Heart right ventricle (tissue), 16 donors: ENCODE data around the gene PDE6D. TPM values are rescaled to one million over a fixed set of nuclear protein-coding genes. Genes with fewer than 3 reads are reported as not detected.

Source experiments
- ATAC-seq, 8 donors: fragments of 200-7000 bp; cut with Tn5 transposase; one replicate each; pipeline ENCODE4 v1.9.1; 2020; ENCODE audit warnings: mild to moderate bottlenecking in 8 of 8, moderate library complexity in 8 of 8, moderate number of reproducible peaks in 1 of 8
- DNase-seq, 2 donors: peaks; one replicate each; pipeline ENCODE4 v3.0.0-alpha.2; 2020
- H3K27ac ChIP-seq, 10 donors: fragments of 200-600 bp; sonication (generic) in 2 of 10; one replicate each; pipeline versions ENCODE4 v1.5.0 to v1.8.0; 2020 to 2022; ENCODE audit warnings: mild to moderate bottlenecking in 3 of 10
- H3K27me3 ChIP-seq, 7 donors: fragments of 200-600 bp; one replicate each; pipeline ENCODE4 v1.8.0; 2021 to 2022; ENCODE audit warnings: mild to moderate bottlenecking in 2 of 7
- H3K36me3 ChIP-seq, 9 donors: fragments of 200-600 bp; sonication (generic) in 1 of 9; one replicate each; pipeline versions ENCODE4 v1.5.0 to v1.8.0; 2020 to 2022; ENCODE audit warnings: mild to moderate bottlenecking in 2 of 9
- H3K4me1 ChIP-seq, 9 donors: fragments of 200-600 bp; sonication (generic) in 1 of 9; one replicate each; pipeline versions ENCODE4 v1.5.0 to v1.8.0; 2020 to 2022; ENCODE audit warnings: mild to moderate bottlenecking in 4 of 9
- H3K4me3 ChIP-seq, 10 donors: fragments of 200-600 bp; sonication (generic) in 2 of 10; one replicate each; pipeline versions ENCODE4 v1.5.0 to v1.8.0; 2020 to 2022; ENCODE audit warnings: mild to moderate bottlenecking in 7 of 10, moderate library complexity in 2 of 10
- H3K9me3 ChIP-seq, 11 donors: fragments of 200-600 bp in 10 of 11; sonication (generic) in 2 of 11; one replicate each; pipeline versions ENCODE4 v1.5.0 to v1.8.0; 2013 to 2022; ENCODE audit warnings: mild to moderate bottlenecking in 2 of 11, control low read depth in 1 of 11, moderate library complexity in 1 of 11
- CTCF ChIP-seq, 9 donors: fragments of 200-600 bp; sonication (generic) in 2 of 9; IDR thresholded peaks; one replicate each; pipeline versions ENCODE4 v1.5.0 to v1.8.0; 2021 to 2022; ENCODE audit warnings: antibody characterized with exemption in 9 of 9, mild to moderate bottlenecking in 5 of 9, moderate library complexity in 1 of 9
- WGBS, 2 donors: extraction: QIAGEN DNeasy Blood & Tissue Kit; methylation state at CpG; one replicate each; pipeline ENCODE4 v1.1.7; 2013; ENCODE audit warnings: inconsistent platforms in 1 of 2; 5-methylcytosine and 5-hydroxymethylcytosine counted together
- intact Hi-C, 10 donors: fragments of 100-400 bp; cut with DNase I; formaldehyde crosslinking; loops; one replicate each; pipeline versions ENCODE4 v1.11.1 to v1.14.2; 2022
- polyA plus RNA-seq, 2 donors: library from polyadenylated mRNA; stranded (reverse); fragments of 200-250 nt; gene quantifications; one replicate each; pipeline ENCODE4 v1.2.3, GENCODE V29; 2013
- total RNA-seq, 10 donors: library from RNA; stranded (reverse); fragmentation: NEBNext Ultra II Directional in 3 of 10; extraction: Animal tissue kit (Norgen Biotek cat#: 25700) in 3 of 10; gene quantifications; one replicate each; pipeline versions ENCODE4 v1.2.1 to v1.2.4, GENCODE V29; 2021 to 2023
- donor health status: Arrhythmogenic right ventricular cardiomyopathy.
- donor health status: ischemic (EF 13 %, LVEDD 7.1; RV severe dilation, severe dysfunction).
- donor health status: healthy with polysubstance abuse.
- donor health status: DM: no; HTN: yes; CAD: no.
- donor health status: DM: no; HTN: no; CAD: no.
- donor health status: ischemic (EF 25% LVEDD 6.9; RV normal size, moderate dysfunction).
- donor health status: ischemic (EF 25% LVEDD 5.7; RV mildly dilated, moderate dysfunction).
- donor health status: healthy.
- donor health status: DM: yes; HTN: yes; CAD: no.
- donor health status: Ischemic cardiomyopathy.
- donor health status: ischemic (EF 35%, LVEDD 5.7; RV mildly dilated, moderate dysfunction).
- donor health status: nonischemic (EF 11% LVEDD 7.7; RV severe dilation, severe dysfunction).
- donor health status: DM: yes; HTN: yes; CAD: no.
- donor health status: PGD.
- donor health status: ischemic (EF 29% LVEDD 5.4; RV normal size, mild dysfunction).
- donor health status: nonischemic (EF 23%, LVEDD 6.1; RV moderate dilation, normal function).

Gene PDE6D
- total and polyA plus RNA-seq, 12 donors, result 11.4 to 31.2 (median 18.4) TPM

- intact Hi-C loops, result no loop called here
- 79 to 80% methylated on average over 6 of the region's 6 CpGs for WGBS, 2 donors
These were observed 35.6 kb downstream of the PDE6D start for GRCh38 chr2:231745303-231746038.

GRCh38 chr2:231743376-231744116 lies 37.5 kb downstream of the PDE6D start:
- no peak for TF ChIP-seq CTCF (IDR thresholded peaks at IDR 0.05)
- 64 to 72% methylated on average over 9 of the region's 9 CpGs for WGBS, 2 donors
- ATAC-seq (no peak), DNase-seq (no peak)
- Histone ChIP-seq H3K27me3 (no peaks in the 10 kb centered on the region), H3K27ac (no peak overlapping the region), H3K9me3 (no peaks in the 10 kb centered on the region), H3K36me3 (peaks cover 0 to 11% (median 0%) of the 10 kb centered on the region in 9 donors), H3K4me3 (no peak overlapping the region), H3K4me1 (no peaks in the 10 kb centered on the region)
- intact Hi-C loops, result no loop called here

More at GRCh38 chr2:231745303-231746038, 35.6 kb downstream of the PDE6D start:
- no peak for DNase-seq
- TF ChIP-seq CTCF (IDR thresholded peaks at IDR 0.05), result no peak
- H3K36me3 ChIP-seq, result no peaks in the 10 kb centered on the region
- H3K9me3 ChIP-seq, result no peaks in the 10 kb centered on the region
- H3K4me3 ChIP-seq, result no peak overlapping the region
- no peaks in the 10 kb centered on the region for H3K4me1 ChIP-seq
- H3K27ac ChIP-seq, result no peak overlapping the region
- ATAC-seq, result no peak
- H3K27me3 ChIP-seq, result no peaks in the 10 kb centered on the region

GRCh38 chr2:231737761-231738160 lies 43.3 kb downstream of the PDE6D start:
- no peak for DNase-seq
- intact Hi-C loops, result no loop called here
- 94 to 97% methylated on average over 7 of the region's 7 CpGs for WGBS, 2 donors
- H3K4me1 ChIP-seq, result no peaks in the 10 kb centered on the region
- no peak for ATAC-seq
- H3K9me3 ChIP-seq, result no peaks in the 10 kb centered on the region
- no peaks in the 10 kb centered on the region for H3K27me3 ChIP-seq
- peaks cover 0 to 67% (median 18%) of the 10 kb centered on the region in 9 donors for H3K36me3 ChIP-seq
- TF ChIP-seq CTCF (IDR thresholded peaks at IDR 0.05), result no peak
- H3K27ac ChIP-seq, result no peak overlapping the region
- H3K4me3 ChIP-seq, result no peak overlapping the region

- Histone ChIP-seq H3K36me3 (peaks cover 0 to 73% (median 17%) of the 10 kb centered on the region in 9 donors), H3K4me1 (no peaks in the 10 kb centered on the region), H3K9me3 (no peaks in the 10 kb centered on the region), H3K27ac (no peak overlapping the region), H3K27me3 (no peaks in the 10 kb centered on the region), H3K4me3 (no peak overlapping the region)
- no peak for DNase-seq
- 85 to 87% methylated on average over 4 of the region's 4 CpGs for WGBS, 2 donors
- no peak for ATAC-seq
- intact Hi-C loops, result no loop called here
- TF ChIP-seq CTCF (IDR thresholded peaks at IDR 0.05), result no peak
These were observed 48.5 kb downstream of the PDE6D start for GRCh38 chr2:231732604-231733003.
